Trophoblast cell (in vitro differentiated cells and primary cell): ENCODE data around the gene NRXN3.

Experiments
- DNase-seq, 2 donors: peaks; one replicate each; pipeline ENCODE4 v3.0.0-alpha.2; 2016
- H2AFZ ChIP-seq: 2 replicates; pipeline ENCODE4 v1.6.1; 2013; ENCODE audit warnings: low read length, moderate library complexity, mild to moderate bottlenecking; ENCODE audit not compliant: insufficient read depth, poor library complexity
- H2AK5ac ChIP-seq: 2 replicates; pipeline ENCODE4 v1.6.1; 2013; ENCODE audit warnings: mild to moderate bottlenecking, low read length
- H2BK120ac ChIP-seq: 2 replicates; pipeline ENCODE4 v1.6.1; 2013; ENCODE audit warnings: low read length, mild to moderate bottlenecking, moderate library complexity; ENCODE audit not compliant: insufficient read depth, poor library complexity
- H2BK12ac ChIP-seq: 2 replicates; pipeline ENCODE4 v1.6.1; 2013; ENCODE audit warnings: mild to moderate bottlenecking, low read length, moderate library complexity
- H2BK5ac ChIP-seq: 2 replicates; pipeline ENCODE4 v1.6.1; 2013; ENCODE audit warnings: low read length, low read depth, moderate library complexity, mild to moderate bottlenecking; ENCODE audit not compliant: poor library complexity
- H3K14ac ChIP-seq: 2 replicates; pipeline ENCODE4 v1.6.1; 2013; ENCODE audit warnings: mild to moderate bottlenecking, low read length
- H3K18ac ChIP-seq: 2 replicates; pipeline ENCODE4 v1.6.1; 2013; ENCODE audit warnings: mild to moderate bottlenecking, low read length
- H3K23ac ChIP-seq: 2 replicates; pipeline ENCODE4 v1.6.1; 2013; ENCODE audit warnings: low read length
- H3K27ac ChIP-seq: 2 replicates; pipeline ENCODE4 v1.5.1; 2013; ENCODE audit warnings: low read depth, mild to moderate bottlenecking, inconsistent platforms, low read length, moderate library complexity
- H3K27me3 ChIP-seq: 2 replicates; pipeline ENCODE4 v1.6.1; 2013; ENCODE audit warnings: inconsistent platforms, mild to moderate bottlenecking, low read length, moderate library complexity; ENCODE audit not compliant: insufficient read depth
- H3K36me3 ChIP-seq, 2 experiments: 1 replicate in 1 of 2; 2 replicates in 1 of 2; pipeline ENCODE4 v1.6.1; 2013; ENCODE audit warnings: low read length in 2 of 2, mild to moderate bottlenecking in 2 of 2, moderate library complexity in 1 of 2; ENCODE audit not compliant: insufficient read depth in 2 of 2, control insufficient read depth in 1 of 2
- H3K4ac ChIP-seq: 2 replicates; pipeline ENCODE4 v1.6.1; 2013; ENCODE audit warnings: low read depth, mild to moderate bottlenecking, low read length, moderate library complexity
- H3K4me1 ChIP-seq, 2 experiments: 1 replicate in 1 of 2; 2 replicates in 1 of 2; pipeline ENCODE4 v1.6.1; 2013; ENCODE audit warnings: low read length in 2 of 2, mild to moderate bottlenecking in 2 of 2, moderate library complexity in 1 of 2; ENCODE audit not compliant: insufficient read depth in 2 of 2, control insufficient read depth in 1 of 2
- H3K4me2 ChIP-seq: 2 replicates; pipeline ENCODE4 v1.6.1; 2013; ENCODE audit warnings: inconsistent platforms, mild to moderate bottlenecking, low read length, moderate library complexity
- H3K4me3 ChIP-seq: 2 replicates; pipeline ENCODE4 v1.5.1; 2013; ENCODE audit warnings: mild to moderate bottlenecking, low read depth, low read length, inconsistent platforms
- H3K79me1 ChIP-seq: one replicate; pipeline ENCODE4 v1.6.1; 2013; ENCODE audit warnings: low read length
- H3K79me2 ChIP-seq: 2 replicates; pipeline ENCODE4 v1.6.1; 2013; ENCODE audit warnings: low read length, mild to moderate bottlenecking; ENCODE audit not compliant: control insufficient read depth, insufficient read depth, poor library complexity
- H3K9ac ChIP-seq: 2 replicates; pipeline ENCODE4 v1.6.1; 2013; ENCODE audit warnings: mild to moderate bottlenecking, low read length
- H3K9me3 ChIP-seq: 2 replicates; pipeline ENCODE4 v1.6.1; 2013; ENCODE audit warnings: low read depth, mild to moderate bottlenecking, control low read depth, inconsistent platforms, low read length; ENCODE audit not compliant: insufficient read depth
- H4K12ac ChIP-seq: 2 replicates; pipeline ENCODE4 v1.6.1; 2013; ENCODE audit warnings: low read depth, mild to moderate bottlenecking, low read length, moderate library complexity
- H4K8ac ChIP-seq: 2 replicates; pipeline ENCODE4 v1.6.1; 2013; ENCODE audit warnings: low read depth, mild to moderate bottlenecking, low read length, moderate library complexity
- H4K91ac ChIP-seq: one replicate; pipeline ENCODE4 v1.6.1; 2013; ENCODE audit warnings: low read depth, mild to moderate bottlenecking, low read length, moderate library complexity
- WGBS: extraction: QIAGEN DNeasy Blood & Tissue Kit; methylation state at CpG from one replicate; pipeline ENCODE4 v1.1.7; 2013; ENCODE audit warnings: missing lambda C conversion rate; ENCODE audit not compliant: insufficient read length, insufficient coverage; ENCODE audit errors: extremely low coverage; 5-methylcytosine and 5-hydroxymethylcytosine counted together

The NRXN3 gene

GRCh38 chr14:79166171-79166570 lies 996.0 kb downstream of the NRXN3 start:
- DNase-seq: no peak
- Histone ChIP-seq H3K27ac (no peak overlapping the region), H3K79me1 (no peaks in the 10 kb centered on the region), H3K14ac (no peak overlapping the region), H3K4me2 (no peak overlapping the region), H4K8ac (no peak overlapping the region), H2BK120ac (no peak overlapping the region), H3K4me3 (no peak overlapping the region), H3K27me3 (no peaks in the 10 kb centered on the region), H3K79me2 (no peaks in the 10 kb centered on the region), H3K23ac (no peak overlapping the region), H3K18ac (no peak overlapping the region), H3K36me3 (no peaks in the 10 kb centered on the region), H2BK12ac (no peak overlapping the region), H3K4me1 (no peaks in the 10 kb centered on the region), H3K4ac (no peak overlapping the region), H4K91ac (no peak overlapping the region), H2AK5ac (no peak overlapping the region), H3K9ac (no peak overlapping the region), H3K9me3 (no peaks in the 10 kb centered on the region), H4K12ac (no peak overlapping the region), H2AFZ (no peak overlapping the region), H2BK5ac (no peak overlapping the region)
- WGBS: no CpG with 5 or more reads among the region's 2 CpGs

- no peak overlapping the region for H2AFZ ChIP-seq
- no peaks in the 10 kb centered on the region for H3K36me3 ChIP-seq
- no peaks in the 10 kb centered on the region for H3K27me3 ChIP-seq
- H2BK120ac ChIP-seq: no peak overlapping the region
- H3K27ac ChIP-seq: no peak overlapping the region
- H2AK5ac ChIP-seq: no peak overlapping the region
- no peaks in the 10 kb centered on the region for H3K9me3 ChIP-seq
- WGBS: no CpG with 5 or more reads among the region's 1 CpG
- no peak overlapping the region for H3K14ac ChIP-seq
- no peak overlapping the region for H3K9ac ChIP-seq
- no peak overlapping the region for H3K18ac ChIP-seq
- no peaks in the 10 kb centered on the region for H3K4me1 ChIP-seq
- no peak overlapping the region for H3K4me2 ChIP-seq
- peak in 1 of 2 donors; percentile 1 for DNase-seq
- no peaks in the 10 kb centered on the region for H3K79me2 ChIP-seq
- no peak overlapping the region for H3K4ac ChIP-seq
- no peak overlapping the region for H3K23ac ChIP-seq
- H3K79me1 ChIP-seq: no peaks in the 10 kb centered on the region
- no peak overlapping the region for H4K12ac ChIP-seq
- no peak overlapping the region for H2BK12ac ChIP-seq
- no peak overlapping the region for H3K4me3 ChIP-seq
- H2BK5ac ChIP-seq: no peak overlapping the region
- H4K8ac ChIP-seq: no peak overlapping the region
- H4K91ac ChIP-seq: no peak overlapping the region
These were observed 997.8 kb downstream of the NRXN3 start for GRCh38 chr14:79167957-79168356.

- WGBS: no CpG with 5 or more reads among the region's 5 CpGs
- no peak overlapping the region for H2BK120ac ChIP-seq
- no peak overlapping the region for H2AK5ac ChIP-seq
- H3K4ac ChIP-seq: no peak overlapping the region
- no peaks in the 10 kb centered on the region for H3K4me1 ChIP-seq
- DNase-seq: no peak
- no peak overlapping the region for H4K8ac ChIP-seq
- no peak overlapping the region for H2BK5ac ChIP-seq
- no peaks in the 10 kb centered on the region for H3K79me2 ChIP-seq
- H3K23ac ChIP-seq: no peak overlapping the region
- H3K4me2 ChIP-seq: no peak overlapping the region
- H3K9ac ChIP-seq: no peak overlapping the region
- no peaks in the 10 kb centered on the region for H3K9me3 ChIP-seq
- H3K79me1 ChIP-seq: no peaks in the 10 kb centered on the region
- H3K4me3 ChIP-seq: no peak overlapping the region
- no peak overlapping the region for H3K14ac ChIP-seq
- H2BK12ac ChIP-seq: no peak overlapping the region
- H3K27ac ChIP-seq: no peak overlapping the region
- no peak overlapping the region for H2AFZ ChIP-seq
- no peak overlapping the region for H4K91ac ChIP-seq
- H3K18ac ChIP-seq: no peak overlapping the region
- H3K27me3 ChIP-seq: no peaks in the 10 kb centered on the region
- no peak overlapping the region for H4K12ac ChIP-seq
- no peaks in the 10 kb centered on the region for H3K36me3 ChIP-seq
These were observed 1005.5 kb downstream of the NRXN3 start for GRCh38 chr14:79175671-79176070.

GRCh38 chr14:79177106-79177505 lies 1006.9 kb downstream of the NRXN3 start:
- H2BK5ac ChIP-seq: no peak overlapping the region
- no peak overlapping the region for H4K8ac ChIP-seq
- no peaks in the 10 kb centered on the region for H3K27me3 ChIP-seq
- no peak overlapping the region for H3K4me2 ChIP-seq
- DNase-seq: no peak
- no peak overlapping the region for H4K12ac ChIP-seq
- no peak overlapping the region for H2AFZ ChIP-seq
- no peak overlapping the region for H3K27ac ChIP-seq
- H3K23ac ChIP-seq: no peak overlapping the region
- H2BK120ac ChIP-seq: no peak overlapping the region
- no peak overlapping the region for H2BK12ac ChIP-seq
- no peak overlapping the region for H3K14ac ChIP-seq
- H3K36me3 ChIP-seq: no peaks in the 10 kb centered on the region
- H4K91ac ChIP-seq: no peak overlapping the region
- no peak overlapping the region for H3K9ac ChIP-seq
- H3K4me1 ChIP-seq: no peaks in the 10 kb centered on the region
- WGBS: no CpG with 5 or more reads among the region's 4 CpGs
- no peak overlapping the region for H3K18ac ChIP-seq
- no peaks in the 10 kb centered on the region for H3K79me2 ChIP-seq
- H3K4me3 ChIP-seq: no peak overlapping the region
- no peak overlapping the region for H3K4ac ChIP-seq
- no peak overlapping the region for H2AK5ac ChIP-seq
- H3K79me1 ChIP-seq: no peaks in the 10 kb centered on the region
- no peaks in the 10 kb centered on the region for H3K9me3 ChIP-seq
